Fibroblast of lung (primary cell): ENCODE data around the gene SNX8.

Experiments used
- CTCF ChIP-seq, 2 donors: IDR thresholded peaks in 1 of 2; conservative IDR thresholded peaks in 1 of 2; 1 replicate in 1 of 2; 2 replicates in 1 of 2; pipeline ENCODE4 v1.5.1; 2011 to 2012; ENCODE audit warnings: low read length in 2 of 2, control low read depth in 1 of 2, inconsistent platforms in 1 of 2, low read depth in 1 of 2, mild to moderate bottlenecking in 1 of 2
- EZH2 ChIP-seq: IDR thresholded peaks from 2 replicates; pipeline ENCODE4 v1.5.1; 2012; ENCODE audit warnings: low read length, control low read depth, mild to moderate bottlenecking; ENCODE audit errors: missing control alignments

GRCh38 chr7:2225830-2226229 is 88.4 kb downstream of the SNX8 start:
- no peak for TF ChIP-seq CTCF (conservative IDR thresholded peaks at IDR 0.05 in 1 of 2, IDR thresholded peaks at IDR 0.05 in 1 of 2; ENCODE audit: low read depth in 1 of 2, low read length in 2 of 2)
- no peak for TF ChIP-seq EZH2
